ENCODE measurements around the gene USP6NL.

DNA sequence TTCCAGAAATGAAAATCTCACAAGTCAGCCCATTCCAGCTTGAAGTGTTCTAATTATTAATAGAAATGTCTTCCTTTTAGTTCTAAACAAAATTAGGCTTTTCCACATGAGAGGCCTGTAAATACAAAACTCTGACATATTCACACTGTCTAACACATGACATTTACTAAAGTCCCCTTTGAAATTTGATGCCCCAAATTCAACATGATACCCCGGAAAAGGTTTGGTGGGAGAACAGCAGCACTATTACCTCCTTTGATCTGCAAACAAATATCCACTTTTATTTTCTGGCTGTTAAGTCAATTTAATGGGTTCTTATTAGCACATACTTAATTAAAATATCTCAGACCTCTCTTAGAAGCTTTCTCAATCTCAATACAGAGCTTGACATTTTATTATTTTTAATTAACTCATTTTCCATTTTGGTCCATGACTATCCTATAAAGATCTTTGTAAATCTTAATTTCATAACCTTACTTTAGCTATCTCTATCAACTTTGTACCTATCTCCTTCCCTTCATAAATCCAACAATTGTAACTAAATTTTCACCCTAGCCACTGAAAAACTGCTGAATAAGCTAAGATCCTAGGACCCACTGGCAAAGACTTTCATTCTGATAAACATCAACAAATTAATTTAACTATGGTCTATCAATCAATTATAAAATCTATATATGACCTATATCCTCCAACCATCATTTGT is 63.2 kb downstream of the USP6NL start:
- TF ChIP-seq EZH2phosphoT487 (IDR thresholded peaks at IDR 0.05) = no peak
- TF ChIP-seq, protein P1, sequence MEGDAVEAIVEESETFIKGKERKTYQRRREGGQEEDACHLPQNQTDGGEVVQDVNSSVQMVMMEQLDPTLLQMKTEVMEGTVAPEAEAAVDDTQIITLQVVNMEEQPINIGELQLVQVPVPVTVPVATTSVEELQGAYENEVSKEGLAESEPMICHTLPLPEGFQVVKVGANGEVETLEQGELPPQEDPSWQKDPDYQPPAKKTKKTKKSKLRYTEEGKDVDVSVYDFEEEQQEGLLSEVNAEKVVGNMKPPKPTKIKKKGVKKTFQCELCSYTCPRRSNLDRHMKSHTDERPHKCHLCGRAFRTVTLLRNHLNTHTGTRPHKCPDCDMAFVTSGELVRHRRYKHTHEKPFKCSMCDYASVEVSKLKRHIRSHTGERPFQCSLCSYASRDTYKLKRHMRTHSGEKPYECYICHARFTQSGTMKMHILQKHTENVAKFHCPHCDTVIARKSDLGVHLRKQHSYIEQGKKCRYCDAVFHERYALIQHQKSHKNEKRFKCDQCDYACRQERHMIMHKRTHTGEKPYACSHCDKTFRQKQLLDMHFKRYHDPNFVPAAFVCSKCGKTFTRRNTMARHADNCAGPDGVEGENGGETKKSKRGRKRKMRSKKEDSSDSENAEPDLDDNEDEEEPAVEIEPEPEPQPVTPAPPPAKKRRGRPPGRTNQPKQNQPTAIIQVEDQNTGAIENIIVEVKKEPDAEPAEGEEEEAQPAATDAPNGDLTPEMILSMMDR (IDR thresholded peaks at IDR 0.05) = no peak
